Transverse colon (tissue), 4 donors: ENCODE measurements around the gene LAMA5.

ENCODE experiments used
- POLR2A ChIP-seq: fragments of 450-650 bp; IDR thresholded peaks from one replicate; pipeline ENCODE4 v1.6.1; 2016; ENCODE audit warnings: antibody characterized with exemption, mild to moderate bottlenecking, moderate library complexity
- POLR2AphosphoS5 ChIP-seq, 3 donors: sonication (generic); formaldehyde crosslinking; IDR thresholded peaks; one replicate each; pipeline ENCODE4 v1.6.1; 2016; ENCODE audit warnings: antibody characterized with exemption in 3 of 3
- TF ChIP-seq, protein P1 (sequence below), 5 experiments: fragments of 200-600 bp in 3 of 5; fragments of 450-650 bp in 2 of 5; sonication (generic) in 3 of 5; IDR thresholded peaks; 1 replicate in 2 of 5; 2 replicates in 3 of 5; pipeline ENCODE4 v1.5.1; 2016 to 2017; ENCODE audit warnings: antibody characterized with exemption in 5 of 5, inconsistent platforms in 3 of 5, mild to moderate bottlenecking in 2 of 5, moderate library complexity in 1 of 5

DNA sequence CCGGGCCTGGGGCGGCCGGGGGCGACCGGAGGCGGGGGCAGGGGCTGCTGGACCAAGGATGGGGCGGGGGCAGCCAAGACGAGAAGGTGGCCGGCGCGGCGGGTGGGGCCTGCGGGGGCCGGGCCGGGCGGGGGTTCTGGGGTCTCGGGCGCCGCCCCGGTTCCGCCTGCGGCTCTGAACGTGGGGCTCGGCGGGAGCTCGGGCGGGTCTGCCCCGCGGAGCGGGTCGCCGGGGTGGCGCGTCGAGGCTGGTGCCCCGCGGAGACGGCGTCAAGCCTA, 64.1 kb downstream of the LAMA5 start:
- TF ChIP-seq, protein P1, sequence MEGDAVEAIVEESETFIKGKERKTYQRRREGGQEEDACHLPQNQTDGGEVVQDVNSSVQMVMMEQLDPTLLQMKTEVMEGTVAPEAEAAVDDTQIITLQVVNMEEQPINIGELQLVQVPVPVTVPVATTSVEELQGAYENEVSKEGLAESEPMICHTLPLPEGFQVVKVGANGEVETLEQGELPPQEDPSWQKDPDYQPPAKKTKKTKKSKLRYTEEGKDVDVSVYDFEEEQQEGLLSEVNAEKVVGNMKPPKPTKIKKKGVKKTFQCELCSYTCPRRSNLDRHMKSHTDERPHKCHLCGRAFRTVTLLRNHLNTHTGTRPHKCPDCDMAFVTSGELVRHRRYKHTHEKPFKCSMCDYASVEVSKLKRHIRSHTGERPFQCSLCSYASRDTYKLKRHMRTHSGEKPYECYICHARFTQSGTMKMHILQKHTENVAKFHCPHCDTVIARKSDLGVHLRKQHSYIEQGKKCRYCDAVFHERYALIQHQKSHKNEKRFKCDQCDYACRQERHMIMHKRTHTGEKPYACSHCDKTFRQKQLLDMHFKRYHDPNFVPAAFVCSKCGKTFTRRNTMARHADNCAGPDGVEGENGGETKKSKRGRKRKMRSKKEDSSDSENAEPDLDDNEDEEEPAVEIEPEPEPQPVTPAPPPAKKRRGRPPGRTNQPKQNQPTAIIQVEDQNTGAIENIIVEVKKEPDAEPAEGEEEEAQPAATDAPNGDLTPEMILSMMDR (IDR thresholded peaks at IDR 0.05), result no peak
- no peak for TF ChIP-seq POLR2A
- no peak for TF ChIP-seq POLR2AphosphoS5 (IDR thresholded peaks at IDR 0.05)
